ENCODE data around the gene ATOX1. TPM values are rescaled to one million over a fixed set of nuclear protein-coding genes. Genes with fewer than 3 reads are reported as not detected.

Gene ATOX1
- total and polyA plus RNA-seq, 2 of the 13 experiments (the other 11 are each of a cell fraction or from before 2014, with no cell fraction given): 62.4 to 124 TPM

DNA sequence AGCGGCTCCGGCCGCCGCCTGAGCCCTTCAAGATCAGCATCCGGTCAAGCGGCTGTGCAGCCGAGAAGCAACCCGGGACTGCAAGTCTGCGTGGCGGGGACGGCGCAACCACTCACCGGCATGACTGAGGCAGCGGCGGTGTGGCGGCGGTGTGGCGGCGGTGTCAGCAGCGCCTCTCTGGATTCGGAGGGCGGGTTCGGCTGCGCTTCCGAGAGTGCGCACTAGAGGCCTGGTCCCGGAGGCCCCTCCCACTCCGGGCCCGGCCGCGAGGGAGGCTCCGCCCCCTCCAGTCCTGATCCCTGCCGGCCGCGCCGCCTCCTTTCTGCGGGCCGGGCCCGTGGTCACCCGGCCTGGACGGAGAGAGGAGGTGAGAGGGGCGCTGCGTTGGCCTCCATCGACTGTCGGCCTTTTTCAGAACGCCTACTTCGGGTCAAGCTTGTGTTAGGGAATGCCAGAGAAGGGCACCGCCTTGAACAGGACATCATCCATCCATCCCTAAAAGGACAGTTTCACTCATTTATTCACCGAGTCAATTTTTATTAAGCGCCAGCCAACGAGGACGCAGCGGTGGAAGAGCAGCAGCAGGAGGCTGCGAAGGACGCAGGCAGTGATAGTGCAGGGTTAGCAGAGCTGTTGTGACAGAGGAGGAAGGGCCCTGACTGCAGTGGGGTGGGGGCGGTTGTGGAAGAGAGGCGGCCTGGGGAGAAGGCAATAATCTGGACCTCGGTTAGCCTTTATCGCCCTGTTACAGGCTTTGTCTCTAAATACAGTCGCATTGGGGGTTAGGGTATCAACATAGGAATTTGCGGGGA, at the start of gene ATOX1 (continued):
- TF ChIP-seq, protein P1, sequence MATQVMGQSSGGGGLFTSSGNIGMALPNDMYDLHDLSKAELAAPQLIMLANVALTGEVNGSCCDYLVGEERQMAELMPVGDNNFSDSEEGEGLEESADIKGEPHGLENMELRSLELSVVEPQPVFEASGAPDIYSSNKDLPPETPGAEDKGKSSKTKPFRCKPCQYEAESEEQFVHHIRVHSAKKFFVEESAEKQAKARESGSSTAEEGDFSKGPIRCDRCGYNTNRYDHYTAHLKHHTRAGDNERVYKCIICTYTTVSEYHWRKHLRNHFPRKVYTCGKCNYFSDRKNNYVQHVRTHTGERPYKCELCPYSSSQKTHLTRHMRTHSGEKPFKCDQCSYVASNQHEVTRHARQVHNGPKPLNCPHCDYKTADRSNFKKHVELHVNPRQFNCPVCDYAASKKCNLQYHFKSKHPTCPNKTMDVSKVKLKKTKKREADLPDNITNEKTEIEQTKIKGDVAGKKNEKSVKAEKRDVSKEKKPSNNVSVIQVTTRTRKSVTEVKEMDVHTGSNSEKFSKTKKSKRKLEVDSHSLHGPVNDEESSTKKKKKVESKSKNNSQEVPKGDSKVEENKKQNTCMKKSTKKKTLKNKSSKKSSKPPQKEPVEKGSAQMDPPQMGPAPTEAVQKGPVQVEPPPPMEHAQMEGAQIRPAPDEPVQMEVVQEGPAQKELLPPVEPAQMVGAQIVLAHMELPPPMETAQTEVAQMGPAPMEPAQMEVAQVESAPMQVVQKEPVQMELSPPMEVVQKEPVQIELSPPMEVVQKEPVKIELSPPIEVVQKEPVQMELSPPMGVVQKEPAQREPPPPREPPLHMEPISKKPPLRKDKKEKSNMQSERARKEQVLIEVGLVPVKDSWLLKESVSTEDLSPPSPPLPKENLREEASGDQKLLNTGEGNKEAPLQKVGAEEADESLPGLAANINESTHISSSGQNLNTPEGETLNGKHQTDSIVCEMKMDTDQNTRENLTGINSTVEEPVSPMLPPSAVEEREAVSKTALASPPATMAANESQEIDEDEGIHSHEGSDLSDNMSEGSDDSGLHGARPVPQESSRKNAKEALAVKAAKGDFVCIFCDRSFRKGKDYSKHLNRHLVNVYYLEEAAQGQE (IDR thresholded peaks at IDR 0.05; ENCODE audit: borderline replicate concordance in 1 of 2, low read depth in 1 of 2, low read length in 2 of 2): peak in 1 of 2 experiments; percentile 31; a peak in 1 of 4 replicates
- TF ChIP-seq, protein P2, sequence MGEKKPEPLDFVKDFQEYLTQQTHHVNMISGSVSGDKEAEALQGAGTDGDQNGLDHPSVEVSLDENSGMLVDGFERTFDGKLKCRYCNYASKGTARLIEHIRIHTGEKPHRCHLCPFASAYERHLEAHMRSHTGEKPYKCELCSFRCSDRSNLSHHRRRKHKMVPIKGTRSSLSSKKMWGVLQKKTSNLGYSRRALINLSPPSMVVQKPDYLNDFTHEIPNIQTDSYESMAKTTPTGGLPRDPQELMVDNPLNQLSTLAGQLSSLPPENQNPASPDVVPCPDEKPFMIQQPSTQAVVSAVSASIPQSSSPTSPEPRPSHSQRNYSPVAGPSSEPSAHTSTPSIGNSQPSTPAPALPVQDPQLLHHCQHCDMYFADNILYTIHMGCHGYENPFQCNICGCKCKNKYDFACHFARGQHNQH (CRISPR knock-in tag; IDR thresholded peaks at IDR 0.05): peak; percentile 68
- TF ChIP-seq, protein P3, sequence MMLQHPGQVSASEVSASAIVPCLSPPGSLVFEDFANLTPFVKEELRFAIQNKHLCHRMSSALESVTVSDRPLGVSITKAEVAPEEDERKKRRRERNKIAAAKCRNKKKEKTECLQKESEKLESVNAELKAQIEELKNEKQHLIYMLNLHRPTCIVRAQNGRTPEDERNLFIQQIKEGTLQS (CRISPR knock-in tag; IDR thresholded peaks at IDR 0.05): no peak
- TF ChIP-seq ZIK1 (CRISPR knock-in tag; IDR thresholded peaks at IDR 0.05; ENCODE audit: borderline replicate concordance, low read depth): peak; percentile 40; the same call in 1 of the 2 replicates
- peak; percentile 65 for TF ChIP-seq YY1 (IDR thresholded peaks at IDR 0.05; ENCODE audit: insufficient read depth, insufficient replicate concordance, low read depth, low read length)
- TF ChIP-seq ZSCAN9 (CRISPR knock-in tag; IDR thresholded peaks at IDR 0.05; ENCODE audit: borderline replicate concordance): 0 out of 2 replicates have a peak, but pooled peaks have one; percentile 47
- TF ChIP-seq, protein P4, sequence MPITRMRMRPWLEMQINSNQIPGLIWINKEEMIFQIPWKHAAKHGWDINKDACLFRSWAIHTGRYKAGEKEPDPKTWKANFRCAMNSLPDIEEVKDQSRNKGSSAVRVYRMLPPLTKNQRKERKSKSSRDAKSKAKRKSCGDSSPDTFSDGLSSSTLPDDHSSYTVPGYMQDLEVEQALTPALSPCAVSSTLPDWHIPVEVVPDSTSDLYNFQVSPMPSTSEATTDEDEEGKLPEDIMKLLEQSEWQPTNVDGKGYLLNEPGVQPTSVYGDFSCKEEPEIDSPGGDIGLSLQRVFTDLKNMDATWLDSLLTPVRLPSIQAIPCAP (CRISPR knock-in tag; IDR thresholded peaks at IDR 0.05; ENCODE audit: low read depth): no peak
- peak; percentile 47; the same call in 1 of the 2 replicates for TF ChIP-seq ZNF230 (CRISPR knock-in tag; IDR thresholded peaks at IDR 0.05)
- TF ChIP-seq, protein P5, sequence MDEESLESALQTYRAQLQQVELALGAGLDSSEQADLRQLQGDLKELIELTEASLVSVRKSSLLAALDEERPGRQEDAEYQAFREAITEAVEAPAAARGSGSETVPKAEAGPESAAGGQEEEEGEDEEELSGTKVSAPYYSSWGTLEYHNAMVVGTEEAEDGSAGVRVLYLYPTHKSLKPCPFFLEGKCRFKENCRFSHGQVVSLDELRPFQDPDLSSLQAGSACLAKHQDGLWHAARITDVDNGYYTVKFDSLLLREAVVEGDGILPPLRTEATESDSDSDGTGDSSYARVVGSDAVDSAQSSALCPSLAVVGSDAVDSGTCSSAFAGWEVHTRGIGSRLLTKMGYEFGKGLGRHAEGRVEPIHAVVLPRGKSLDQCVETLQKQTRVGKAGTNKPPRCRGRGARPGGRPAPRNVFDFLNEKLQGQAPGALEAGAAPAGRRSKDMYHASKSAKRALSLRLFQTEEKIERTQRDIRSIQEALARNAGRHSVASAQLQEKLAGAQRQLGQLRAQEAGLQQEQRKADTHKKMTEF (CRISPR knock-in tag; IDR thresholded peaks at IDR 0.05): peak; percentile 72; the same call in 1 of the 2 replicates
- TF ChIP-seq ZFP36L1 (CRISPR knock-in tag; IDR thresholded peaks at IDR 0.05): peak; percentile 75; the same call in 1 of the 2 replicates
- TF ChIP-seq ETV6 (CRISPR knock-in tag; conservative IDR thresholded peaks at IDR 0.05): peak; percentile 58; the same call in 1 of the 2 replicates
- peak; percentile 92; the same call in 1 of the 2 replicates for TF ChIP-seq ZFP82 (CRISPR knock-in tag; IDR thresholded peaks at IDR 0.05; ENCODE audit: borderline replicate concordance)
- TF ChIP-seq ZNF724P (CRISPR knock-in tag; IDR thresholded peaks at IDR 0.05; ENCODE audit: borderline replicate concordance): peak; percentile 49; the same call in 1 of the 2 replicates
- 0 out of 2 replicates have a peak, but pooled peaks have one; percentile 6 for TF ChIP-seq HNF4A (CRISPR knock-in tag; IDR thresholded peaks at IDR 0.05)
- TF ChIP-seq, protein P6, sequence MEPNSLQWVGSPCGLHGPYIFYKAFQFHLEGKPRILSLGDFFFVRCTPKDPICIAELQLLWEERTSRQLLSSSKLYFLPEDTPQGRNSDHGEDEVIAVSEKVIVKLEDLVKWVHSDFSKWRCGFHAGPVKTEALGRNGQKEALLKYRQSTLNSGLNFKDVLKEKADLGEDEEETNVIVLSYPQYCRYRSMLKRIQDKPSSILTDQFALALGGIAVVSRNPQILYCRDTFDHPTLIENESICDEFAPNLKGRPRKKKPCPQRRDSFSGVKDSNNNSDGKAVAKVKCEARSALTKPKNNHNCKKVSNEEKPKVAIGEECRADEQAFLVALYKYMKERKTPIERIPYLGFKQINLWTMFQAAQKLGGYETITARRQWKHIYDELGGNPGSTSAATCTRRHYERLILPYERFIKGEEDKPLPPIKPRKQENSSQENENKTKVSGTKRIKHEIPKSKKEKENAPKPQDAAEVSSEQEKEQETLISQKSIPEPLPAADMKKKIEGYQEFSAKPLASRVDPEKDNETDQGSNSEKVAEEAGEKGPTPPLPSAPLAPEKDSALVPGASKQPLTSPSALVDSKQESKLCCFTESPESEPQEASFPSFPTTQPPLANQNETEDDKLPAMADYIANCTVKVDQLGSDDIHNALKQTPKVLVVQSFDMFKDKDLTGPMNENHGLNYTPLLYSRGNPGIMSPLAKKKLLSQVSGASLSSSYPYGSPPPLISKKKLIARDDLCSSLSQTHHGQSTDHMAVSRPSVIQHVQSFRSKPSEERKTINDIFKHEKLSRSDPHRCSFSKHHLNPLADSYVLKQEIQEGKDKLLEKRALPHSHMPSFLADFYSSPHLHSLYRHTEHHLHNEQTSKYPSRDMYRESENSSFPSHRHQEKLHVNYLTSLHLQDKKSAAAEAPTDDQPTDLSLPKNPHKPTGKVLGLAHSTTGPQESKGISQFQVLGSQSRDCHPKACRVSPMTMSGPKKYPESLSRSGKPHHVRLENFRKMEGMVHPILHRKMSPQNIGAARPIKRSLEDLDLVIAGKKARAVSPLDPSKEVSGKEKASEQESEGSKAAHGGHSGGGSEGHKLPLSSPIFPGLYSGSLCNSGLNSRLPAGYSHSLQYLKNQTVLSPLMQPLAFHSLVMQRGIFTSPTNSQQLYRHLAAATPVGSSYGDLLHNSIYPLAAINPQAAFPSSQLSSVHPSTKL (CRISPR knock-in tag; IDR thresholded peaks at IDR 0.05): peak; percentile 75

Data from HepG2 (cell line).